Measurements from ENCODE around the gene VCX.
"Not testable (repeated sequence)": the region's sequence is repeated elsewhere in the genome, so short reads cannot be mapped to it uniquely, and the experiment has no call there.

VCX gene

GRCh38 chrX:7842871-7843270 lies at the start of gene VCX:
Gene VCX (plus strand): TSS chrX:7843171. CDS start chrX:7843204, 33 bp downstream.
- not testable (repeated sequence) for DNase-seq (ENCODE audit: low read depth); H3K4me3 ChIP-seq (ENCODE audit: low read length)

- no peak for TF ChIP-seq CTCF (conservative IDR thresholded peaks at IDR 0.05; ENCODE audit: low read length)
- no peak overlapping the region for H3K4me3 ChIP-seq (ENCODE audit: low read length)
- no peak for DNase-seq (ENCODE audit: low read depth)
Measured at GRCh38 chrX:7798327-7798726, 44.6 kb upstream of the VCX start.

GRCh38 chrX:7801711-7802110 lies 41.3 kb upstream of the VCX start:
- TF ChIP-seq CTCF (conservative IDR thresholded peaks at IDR 0.05; ENCODE audit: low read length), result no peak
- no peak for DNase-seq (ENCODE audit: low read depth)
- H3K4me3 ChIP-seq (ENCODE audit: low read length), result no peak overlapping the region

GRCh38 chrX:7815166-7815805 lies 27.7 kb upstream of the VCX start:
- H3K4me3 ChIP-seq (ENCODE audit: low read length), result no peak overlapping the region
- DNase-seq (ENCODE audit: low read depth), result no peak
- TF ChIP-seq CTCF (conservative IDR thresholded peaks at IDR 0.05; ENCODE audit: low read length), result no peak

GRCh38 chrX:7828594-7828993 lies 14.4 kb upstream of the VCX start:
- TF ChIP-seq CTCF (conservative IDR thresholded peaks at IDR 0.05; ENCODE audit: low read length), result no peak
- H3K4me3 ChIP-seq (ENCODE audit: low read length), result no peak overlapping the region
- no peak for DNase-seq (ENCODE audit: low read depth)

GRCh38 chrX:7841084-7841805 lies 1.7 kb upstream of the VCX start:
- no peak overlapping the region for H3K4me3 ChIP-seq (ENCODE audit: low read length)
- DNase-seq (ENCODE audit: low read depth), result no peak
- TF ChIP-seq CTCF (conservative IDR thresholded peaks at IDR 0.05; ENCODE audit: low read length), result no peak

GRCh38 chrX:7852166-7852565 lies 9.2 kb downstream of the VCX start:
- no peak overlapping the region for H3K4me3 ChIP-seq (ENCODE audit: low read length)
- TF ChIP-seq CTCF (conservative IDR thresholded peaks at IDR 0.05; ENCODE audit: low read length), result no peak
- DNase-seq (ENCODE audit: low read depth), result no peak
